Measurements from ENCODE around the gene MRPS7.

MRPS7 gene

GRCh38 chr17:75261336-75262111 is at the start of gene MRPS7, which contains the start of gene GGA3:
TSS of gene MRPS7 (plus strand) at chr17:75261879. CDS start at chr17:75261901, 22 bp downstream.
TSS of gene GGA3 (minus strand) at chr17:75261606. CDS start at chr17:75261587, 19 bp downstream.
- DNase-seq, result peak; percentile 92

- no peak for DNase-seq
Observed at GRCh38 chr17:75218131-75218530, 43.5 kb upstream of the MRPS7 start.

GRCh38 chr17:75219815-75220214 is 41.9 kb upstream of the MRPS7 start:
- no peak for DNase-seq

- no peak for DNase-seq
Observed at GRCh38 chr17:75225016-75225415, 36.7 kb upstream of the MRPS7 start.

GRCh38 chr17:75227729-75228128 is 34.0 kb upstream of the MRPS7 start:
- DNase-seq, result no peak

- DNase-seq, result no peak
Observed at GRCh38 chr17:75228305-75228704, 33.4 kb upstream of the MRPS7 start.

GRCh38 chr17:75228847-75229246 is 32.8 kb upstream of the MRPS7 start:
- DNase-seq, result no peak

- no peak for DNase-seq
Observed at GRCh38 chr17:75231071-75231470, 30.6 kb upstream of the MRPS7 start.

- DNase-seq, result no peak
Observed at GRCh38 chr17:75231741-75232464, 29.8 kb upstream of the MRPS7 start.

GRCh38 chr17:75232786-75233185 is 28.9 kb upstream of the MRPS7 start:
- no peak for DNase-seq

- DNase-seq, result no peak
Observed at GRCh38 chr17:75237100-75238014, 24.3 kb upstream of the MRPS7 start.

- no peak for DNase-seq
Observed at GRCh38 chr17:75238020-75238580, 23.6 kb upstream of the MRPS7 start.

GRCh38 chr17:75238684-75239191 is 22.9 kb upstream of the MRPS7 start:
- peak; percentile 32 for DNase-seq

- DNase-seq, result no peak
Observed at GRCh38 chr17:75239214-75239613, 22.5 kb upstream of the MRPS7 start.

GRCh38 chr17:75239778-75240393 is 21.8 kb upstream of the MRPS7 start:
- DNase-seq, result no peak

- DNase-seq, result peak; percentile 2
Observed at GRCh38 chr17:75240394-75241142, 21.1 kb upstream of the MRPS7 start.

GRCh38 chr17:75241143-75241430 is 20.6 kb upstream of the MRPS7 start:
- no peak for DNase-seq

- DNase-seq, result no peak
Observed at GRCh38 chr17:75241502-75241901, 20.2 kb upstream of the MRPS7 start.

- DNase-seq, result no peak
Observed at GRCh38 chr17:75241996-75242460, 19.7 kb upstream of the MRPS7 start.

- no peak for DNase-seq
Observed at GRCh38 chr17:75242461-75243042, 19.1 kb upstream of the MRPS7 start.
